RPMI7951 (cell line): ENCODE measurements around the gene UBE2Z. TPM values are rescaled to one million over a fixed set of nuclear protein-coding genes. Genes with fewer than 3 reads are reported as not detected.
"Not testable (repeated sequence)": the region's sequence is repeated elsewhere in the genome, so short reads cannot be mapped to it uniquely, and the experiment has no call there.

Experiments used
- DNase-seq: peaks from one replicate; pipeline ENCODE4 v3.0.0-alpha.2; 2012; ENCODE audit warnings: low read depth
- total RNA-seq: library from RNA; depleted of rRNA; stranded (reverse); fragments of >200 nt; shearing (Covaris generic); gene quantifications from 2 replicates; pipeline ENCODE4 v1.2.3, GENCODE V29; 2014; rRNA removed

Gene UBE2Z
- 47.9 and 56.8 TPM in 2 replicates for total RNA-seq

DNA sequence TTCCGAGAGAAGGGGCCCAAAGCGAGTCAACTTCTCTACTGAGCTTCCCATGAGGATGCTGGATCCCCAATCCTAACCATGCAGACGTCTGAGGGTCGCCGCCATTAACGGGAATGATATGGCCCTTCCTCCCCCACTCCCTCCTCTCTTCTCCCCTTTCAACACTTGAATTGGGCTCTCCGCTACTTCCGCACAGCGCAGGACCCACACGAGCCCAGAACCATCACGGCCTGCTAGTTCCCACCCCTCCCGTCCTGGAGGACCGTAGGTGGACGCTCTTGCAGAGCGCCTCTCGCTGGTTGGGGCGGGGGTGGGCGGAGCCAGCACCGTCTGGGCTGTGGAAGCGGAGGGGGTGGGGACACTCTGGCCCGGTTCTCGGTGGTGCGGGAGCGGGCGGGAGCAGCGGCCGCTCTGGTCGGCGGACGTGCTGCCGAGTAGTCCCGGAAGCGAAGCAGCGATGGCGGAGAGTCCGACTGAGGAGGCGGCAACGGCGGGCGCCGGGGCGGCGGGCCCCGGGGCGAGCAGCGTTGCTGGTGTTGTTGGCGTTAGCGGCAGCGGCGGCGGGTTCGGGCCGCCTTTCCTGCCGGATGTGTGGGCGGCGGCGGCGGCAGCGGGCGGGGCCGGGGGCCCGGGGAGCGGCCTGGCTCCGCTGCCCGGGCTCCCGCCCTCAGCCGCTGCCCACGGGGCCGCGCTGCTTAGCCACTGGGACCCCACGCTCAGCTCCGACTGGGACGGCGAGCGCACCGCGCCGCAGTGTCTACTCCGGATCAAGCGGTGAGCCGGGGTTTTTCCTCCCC, at the start of gene UBE2Z:
Gene UBE2Z (plus strand): TSS at position 361 of the 797 bp plus-strand sequence. CDS start 97 bp downstream, at position 458.
- peak; percentile 93 for DNase-seq

DNA sequence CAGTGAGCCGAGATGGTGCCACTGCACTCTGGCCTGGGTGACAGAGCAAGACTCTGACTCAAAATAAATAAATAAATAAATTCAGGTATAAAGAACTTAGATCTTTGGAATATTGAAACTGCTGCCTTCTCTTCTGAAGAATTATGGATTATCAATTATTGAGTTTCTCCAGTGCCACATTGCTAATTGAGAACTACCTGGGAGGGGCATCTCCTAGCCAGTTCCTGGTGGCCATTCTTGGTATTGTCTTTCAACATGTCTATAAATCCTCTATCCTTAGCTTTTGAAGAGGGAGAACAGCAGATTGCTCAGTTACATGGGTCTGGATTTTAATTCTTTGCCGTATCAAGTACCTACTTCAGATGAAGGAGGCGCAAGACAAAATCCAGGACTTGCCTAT, 48.2 kb upstream of the UBE2Z start:
- no peak for DNase-seq

DNA sequence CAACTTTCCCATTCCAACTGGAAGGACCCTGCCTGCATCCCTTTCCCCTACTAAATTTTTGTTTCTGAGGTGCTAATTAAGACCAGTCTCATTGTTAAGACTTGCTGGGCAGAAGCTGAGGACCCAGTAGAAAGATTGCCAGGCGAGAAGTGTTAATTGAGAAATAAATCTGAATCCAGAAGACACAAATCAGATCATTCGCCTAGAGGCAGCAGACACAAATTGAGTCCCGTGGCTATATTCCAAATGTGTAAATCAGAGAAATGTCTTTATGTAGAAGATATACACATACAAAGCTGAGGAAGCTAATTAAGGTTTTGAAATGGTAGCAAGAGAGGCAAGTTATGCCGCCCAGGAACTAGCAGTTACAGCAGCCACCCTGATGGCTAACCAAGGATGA, 47.8 kb upstream of the UBE2Z start:
- no peak for DNase-seq

DNA sequence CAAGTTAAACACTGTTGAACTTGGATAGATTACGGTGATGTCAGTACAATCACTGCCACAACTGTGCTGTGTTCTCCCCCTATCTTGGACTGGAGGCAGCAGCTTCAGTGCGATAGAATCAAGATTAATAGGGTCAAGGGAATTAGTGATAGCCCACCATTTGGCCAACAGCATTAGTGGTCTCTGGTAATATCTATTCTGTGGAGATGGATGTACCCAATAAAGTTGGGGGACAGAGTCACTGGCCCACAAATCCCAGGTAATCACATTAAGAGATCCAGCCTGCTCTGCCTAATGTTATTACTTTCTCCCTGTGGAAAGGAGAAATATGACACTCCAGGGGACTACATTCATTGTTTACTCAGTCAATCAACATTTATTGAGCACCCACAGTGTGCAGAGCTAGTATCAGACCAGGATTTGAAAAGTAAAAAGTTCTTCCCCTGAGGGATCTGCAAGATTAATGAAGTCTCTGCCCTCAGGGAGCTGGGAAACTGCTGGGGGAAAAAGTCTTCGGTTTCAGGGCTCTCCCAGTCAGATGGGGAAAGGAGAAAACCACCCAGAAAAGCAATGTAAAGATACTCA, 39.2 kb upstream of the UBE2Z start:
- no peak for DNase-seq

DNA sequence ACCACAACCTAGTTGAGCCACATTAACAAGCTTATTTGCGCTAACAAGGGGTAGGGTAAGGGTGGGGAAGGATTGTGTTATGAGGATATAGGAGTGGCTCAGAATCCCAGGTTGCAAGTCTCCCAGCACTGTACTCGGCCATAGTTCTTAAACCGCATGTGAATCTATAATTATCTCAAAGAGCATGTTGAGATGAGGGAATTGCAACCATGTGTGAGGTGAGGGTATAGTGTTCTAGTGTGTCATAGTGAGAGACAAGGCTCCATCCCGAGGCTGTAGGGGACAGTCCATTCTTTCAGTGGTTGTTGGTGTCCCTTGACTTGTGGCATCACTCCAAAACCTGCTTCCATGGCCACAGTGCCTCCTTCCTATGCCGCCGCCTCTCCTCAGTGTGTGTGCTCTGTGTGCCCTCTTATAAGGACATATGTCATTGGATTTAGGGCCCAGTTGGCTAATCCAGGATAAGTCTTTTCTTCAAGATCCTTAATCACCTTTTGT, 38.3 kb upstream of the UBE2Z start:
- DNase-seq, result no peak

DNA sequence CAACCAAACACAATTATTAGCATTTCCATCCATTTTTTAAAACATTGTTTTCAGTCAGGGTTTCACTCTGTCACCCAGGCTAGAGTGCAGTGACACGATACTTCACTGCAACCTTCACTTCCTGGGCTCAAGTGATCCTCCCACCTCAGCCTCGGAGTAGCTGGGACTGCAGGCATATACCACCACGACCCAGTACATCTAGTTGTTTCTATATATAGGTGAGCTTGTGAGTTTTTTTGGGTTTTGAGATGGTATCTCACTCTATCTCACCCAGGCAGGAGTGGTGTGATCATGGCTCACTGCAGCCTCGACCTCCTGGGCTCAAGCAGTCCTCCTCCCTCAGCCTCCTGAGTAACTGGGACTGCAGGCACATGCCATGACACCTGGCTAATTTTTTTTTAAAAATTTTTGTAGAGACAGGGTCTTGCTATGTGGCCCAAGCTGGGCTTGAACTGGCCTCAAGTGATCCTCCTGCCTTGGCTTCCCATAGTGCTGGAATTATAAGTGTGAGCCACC, 37.1 kb upstream of the UBE2Z start:
- no peak for DNase-seq

DNA sequence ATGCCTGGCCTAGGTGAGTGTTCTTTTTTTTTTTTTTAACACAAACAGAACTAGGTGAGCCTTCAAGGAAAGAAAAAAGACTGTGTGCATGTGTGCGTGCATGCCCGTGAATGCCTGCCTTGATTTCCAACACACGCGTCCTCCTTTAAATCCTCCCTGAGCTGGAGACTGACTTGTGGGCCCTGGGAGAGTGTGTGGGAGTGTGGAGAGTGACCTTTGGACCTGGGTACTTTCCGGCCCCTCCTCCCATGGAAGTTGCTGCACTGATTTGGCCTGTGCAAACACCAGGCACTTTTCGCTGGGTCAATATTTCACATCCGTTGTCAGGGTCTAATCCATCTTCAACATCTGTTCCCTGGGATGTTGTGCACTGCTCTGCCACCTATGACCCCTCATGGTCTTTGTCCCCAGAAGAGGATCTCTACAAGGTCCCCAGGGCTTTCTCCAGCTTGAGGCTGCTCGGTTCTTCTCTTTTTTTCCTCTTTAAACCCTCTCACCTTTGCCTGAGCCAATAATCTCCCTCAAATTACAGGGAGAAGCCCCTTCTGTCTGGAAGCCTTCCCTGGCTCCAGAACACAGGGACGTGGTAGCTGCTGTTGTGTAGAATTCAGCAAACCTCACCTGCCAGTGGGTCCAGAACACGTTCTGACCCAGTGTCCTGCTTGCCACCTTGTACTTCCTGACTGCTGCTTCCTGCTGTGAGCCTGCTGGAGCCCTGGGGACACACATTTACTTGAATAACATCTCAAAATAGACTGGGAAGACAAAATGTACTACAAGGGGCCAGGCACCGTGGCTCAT, 36.5 kb upstream of the UBE2Z start:
- no peak for DNase-seq

DNA sequence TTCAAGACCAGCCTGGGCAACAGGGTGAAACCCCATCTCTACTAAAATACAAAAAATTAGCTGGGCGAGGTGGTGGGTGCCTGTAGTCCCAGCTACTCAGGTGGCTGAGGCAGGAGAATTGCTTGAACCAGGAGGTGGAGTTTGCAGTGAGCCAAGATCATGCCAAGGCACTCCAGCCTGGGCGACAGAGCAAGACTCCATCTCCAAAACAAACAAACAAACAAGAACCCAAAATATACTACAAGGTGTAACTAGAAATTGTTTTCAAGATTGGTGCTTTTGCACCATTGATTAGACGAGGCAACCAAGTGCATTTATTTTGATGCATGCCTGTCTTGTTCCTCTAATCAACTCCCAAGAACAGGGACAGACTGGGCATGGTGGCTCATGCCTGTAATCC, 35.8 kb upstream of the UBE2Z start:
- not testable (repeated sequence) for DNase-seq

DNA sequence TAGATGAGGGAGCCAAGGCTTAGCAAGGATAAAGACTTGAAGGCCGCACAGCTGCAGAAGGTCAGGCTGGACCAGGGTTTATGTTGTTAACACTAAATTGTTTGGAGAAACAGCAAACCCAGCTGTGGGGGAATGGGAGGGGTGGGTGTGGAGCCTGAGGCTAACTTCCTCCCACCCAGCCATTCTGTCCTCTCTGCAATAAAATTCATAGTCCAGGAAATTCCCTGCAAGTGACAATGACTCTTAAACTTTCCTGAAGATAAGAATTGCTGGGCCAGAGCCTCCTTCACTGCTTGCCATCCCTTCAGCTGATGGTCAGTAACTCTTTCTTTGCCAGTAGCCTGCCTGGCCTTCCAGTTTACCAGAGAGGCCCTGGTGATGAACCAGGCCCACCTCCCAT, 35.0 kb upstream of the UBE2Z start:
- no peak for DNase-seq

DNA sequence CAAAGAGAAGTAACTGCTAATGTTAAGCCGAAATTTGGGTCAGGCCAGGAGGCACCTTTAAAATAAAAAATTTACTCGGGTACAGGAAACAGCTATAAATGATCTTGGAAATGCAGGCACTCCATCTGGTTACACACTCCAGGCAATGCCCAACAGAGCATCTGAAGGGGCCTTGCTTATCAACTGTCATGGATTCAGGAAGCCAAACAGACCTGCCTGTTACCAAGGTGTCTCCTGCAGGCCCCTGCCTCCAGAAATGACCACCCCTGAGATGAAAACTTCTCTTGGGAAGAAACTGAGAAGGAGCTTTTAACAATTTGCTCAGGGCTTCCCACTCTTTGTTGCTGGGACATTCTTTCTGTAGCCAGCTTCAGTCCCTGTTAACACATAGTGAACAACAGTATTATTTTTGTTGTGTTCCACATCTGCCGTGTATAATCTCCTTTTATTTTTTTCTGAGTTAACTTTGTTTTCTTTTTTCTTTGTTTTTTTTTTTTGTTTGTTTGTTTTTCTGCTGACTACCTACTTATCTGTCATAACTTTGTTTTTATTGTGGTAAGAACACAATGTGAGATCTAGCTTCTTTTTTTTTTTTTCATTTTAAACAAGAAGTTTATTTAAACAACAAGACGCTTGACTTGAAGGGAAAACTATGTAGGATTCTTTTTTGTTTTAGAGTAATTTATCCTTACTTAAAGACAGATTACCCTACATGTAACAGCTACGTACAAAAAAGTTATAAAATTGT, 34.3 kb upstream of the UBE2Z start:
- no peak for DNase-seq

DNA sequence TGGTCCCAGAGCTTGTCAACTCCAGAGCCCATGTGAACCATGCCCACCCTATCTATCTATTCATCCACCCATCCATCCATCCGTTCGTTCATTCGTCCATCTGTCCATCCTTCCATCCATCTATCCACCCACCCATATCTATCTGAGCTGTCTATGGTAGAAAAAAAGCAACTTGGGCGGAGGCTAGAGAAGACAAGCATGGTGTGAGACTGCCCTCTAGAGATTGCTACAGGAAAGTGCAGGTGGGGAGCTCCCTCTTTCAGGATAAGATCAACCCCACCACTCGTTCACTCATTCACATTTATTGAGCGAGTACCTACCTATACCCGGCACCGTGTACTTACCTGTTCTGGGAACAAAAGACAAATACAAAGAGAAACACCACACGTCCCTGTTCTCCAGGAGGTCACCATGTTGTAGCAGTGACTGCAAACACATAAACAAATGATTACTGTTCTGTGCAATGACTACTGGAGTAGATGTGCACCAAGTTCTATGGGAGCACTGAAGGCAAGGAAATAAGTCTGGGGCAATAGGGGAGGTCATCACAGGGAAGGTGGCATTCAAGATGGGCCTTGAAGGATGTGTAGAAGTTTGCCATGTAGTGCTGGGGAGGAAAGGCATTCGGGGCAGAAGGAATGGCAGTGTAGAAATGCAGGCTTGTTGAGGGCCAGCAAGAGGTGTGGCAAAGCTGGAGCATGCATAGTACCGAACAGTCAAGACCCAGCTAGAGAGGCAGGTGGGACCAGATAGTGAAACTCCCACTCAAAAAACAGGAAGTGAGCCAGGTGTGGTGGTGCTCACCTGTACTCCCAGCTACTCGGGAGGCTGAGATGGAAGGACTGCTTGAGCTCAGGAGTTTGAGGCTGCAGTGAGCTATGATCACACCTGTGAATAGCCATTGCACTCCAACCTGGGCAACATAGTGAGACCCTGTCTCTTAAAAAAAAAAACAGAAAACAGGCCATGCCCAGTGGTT, 29.0 kb upstream of the UBE2Z start:
- peak; percentile 57 for DNase-seq

DNA sequence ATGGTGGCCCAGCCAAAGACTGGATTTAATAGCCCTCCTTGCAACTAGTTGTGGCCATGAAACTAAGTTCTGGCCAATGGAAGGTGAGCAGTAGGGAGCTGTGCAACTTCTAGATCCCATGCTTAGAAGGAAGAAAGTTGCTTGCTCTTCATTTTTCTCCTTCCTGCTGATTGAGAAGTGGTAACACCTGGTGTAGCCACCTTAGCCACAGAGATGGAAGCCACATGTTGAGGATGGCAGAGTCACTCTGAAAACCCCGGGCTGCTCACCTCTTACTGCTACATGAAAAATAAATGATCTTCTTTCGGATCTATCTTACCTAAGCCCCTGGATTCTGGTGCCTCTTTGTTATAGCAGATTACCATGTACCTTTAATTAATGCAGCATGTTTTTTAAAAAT, 25.9 kb upstream of the UBE2Z start:
- DNase-seq, result no peak

DNA sequence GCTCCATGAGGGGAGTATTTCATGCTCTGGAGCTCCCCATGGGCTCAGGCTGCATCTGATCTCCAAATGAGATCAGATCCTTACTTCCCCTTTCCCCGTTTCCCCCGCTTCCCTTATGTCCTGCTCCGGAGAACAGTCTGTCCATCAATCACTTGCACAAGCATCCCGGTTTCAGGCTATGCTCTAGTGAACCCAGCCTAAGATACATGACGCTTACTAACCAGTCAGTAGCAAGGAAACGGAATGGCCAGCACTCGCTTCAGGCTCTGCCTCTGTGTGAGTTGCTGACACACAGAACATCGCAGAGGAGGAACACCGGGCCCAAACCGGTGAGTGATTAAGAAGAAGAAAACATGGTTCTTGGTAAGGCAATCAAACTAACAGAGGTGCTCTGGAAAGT, 25.0 kb upstream of the UBE2Z start:
- DNase-seq, result no peak

DNA sequence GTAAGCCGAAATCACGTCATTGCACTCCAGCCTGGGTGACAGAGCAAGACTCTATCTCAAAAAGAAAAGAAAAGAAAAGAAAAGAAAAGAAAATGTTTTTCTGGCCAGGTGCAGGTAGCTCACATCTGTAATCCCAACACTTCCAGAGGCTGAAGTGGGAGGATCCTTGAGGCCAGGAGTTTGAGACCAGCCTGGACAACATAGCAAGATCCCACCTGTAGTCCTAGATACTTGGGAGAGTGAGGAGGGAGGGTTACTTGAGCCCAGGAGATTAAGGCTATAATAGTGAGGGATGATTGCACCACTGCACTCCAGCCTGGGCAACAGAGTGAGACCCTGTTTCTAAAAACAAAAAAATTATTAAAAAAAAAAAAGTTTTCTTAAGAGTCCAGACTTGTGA, 18.1 kb upstream of the UBE2Z start:
- no peak for DNase-seq

DNA sequence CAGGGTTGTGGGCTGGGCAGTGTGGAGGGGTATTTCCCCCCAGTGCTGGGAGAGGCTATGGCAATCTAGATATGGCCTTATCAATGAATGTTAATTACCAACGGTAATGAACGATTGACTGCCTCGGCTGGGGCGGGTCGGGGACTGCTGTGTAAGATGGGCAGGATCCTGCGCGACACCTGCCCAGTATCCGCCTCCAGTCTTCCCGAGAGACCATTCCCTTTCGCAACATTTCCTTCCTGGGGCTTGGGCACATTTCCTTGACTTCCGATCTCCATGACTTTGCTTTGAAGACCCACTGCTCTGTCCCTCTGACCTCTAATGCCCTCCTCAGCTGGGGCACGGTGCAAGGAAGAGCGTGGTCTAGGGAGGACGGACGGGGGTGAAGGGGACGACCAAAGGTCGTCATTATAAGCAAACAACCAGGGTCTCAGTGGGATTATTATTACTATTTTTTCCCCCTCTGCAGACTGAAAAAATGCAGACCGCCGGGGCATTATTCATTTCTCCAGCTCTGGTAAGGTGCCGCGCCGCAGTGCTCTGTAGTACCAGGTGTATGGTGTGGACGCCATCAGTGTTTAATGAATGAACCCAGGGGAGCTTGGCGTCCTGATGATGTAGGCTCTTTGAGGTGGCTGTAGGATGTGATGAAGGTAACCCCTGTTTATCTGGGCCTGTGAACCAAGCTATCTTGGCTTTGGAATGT, 15.1 kb upstream of the UBE2Z start:
- no peak for DNase-seq

DNA sequence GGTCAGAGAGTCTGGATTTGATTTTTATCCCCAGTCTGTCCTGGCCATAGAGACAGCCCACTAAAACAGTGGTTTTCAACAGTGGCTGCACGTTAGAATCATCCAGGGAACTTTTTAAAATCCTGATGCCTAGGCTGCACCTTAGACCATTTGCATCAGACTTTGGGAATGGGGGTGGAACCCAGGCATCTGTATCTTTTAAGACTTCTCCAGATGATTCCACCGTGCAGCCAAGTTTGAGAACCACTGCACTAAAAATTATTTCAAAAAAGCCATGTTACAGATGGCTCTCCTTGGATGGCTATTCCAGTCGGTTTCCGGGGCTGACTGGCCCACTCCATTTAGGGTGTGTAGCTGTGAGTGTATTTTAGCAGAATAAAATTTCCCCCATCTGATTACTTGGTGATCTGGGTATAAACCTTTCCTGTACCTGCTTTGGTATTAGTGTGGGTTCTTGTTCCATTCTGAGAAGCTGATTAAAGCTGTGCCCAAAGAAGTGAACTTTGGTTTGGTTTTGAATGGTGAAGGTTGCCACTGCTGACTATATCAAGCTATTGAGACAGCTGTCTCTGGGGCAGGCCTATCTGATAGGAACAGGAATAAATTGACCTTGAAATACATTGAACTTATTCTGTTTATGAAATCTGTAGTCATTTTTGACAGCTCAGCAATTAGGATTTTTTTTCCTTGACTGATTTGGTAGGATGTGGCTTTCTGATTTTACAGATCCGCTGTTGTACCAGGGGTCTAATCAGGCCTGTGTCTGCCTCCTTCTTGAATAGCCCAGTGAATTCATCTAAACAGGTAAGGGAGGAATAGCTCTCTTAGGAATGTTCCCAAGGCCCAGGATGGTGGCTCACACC, 14.3 kb upstream of the UBE2Z start:
- no peak for DNase-seq

DNA sequence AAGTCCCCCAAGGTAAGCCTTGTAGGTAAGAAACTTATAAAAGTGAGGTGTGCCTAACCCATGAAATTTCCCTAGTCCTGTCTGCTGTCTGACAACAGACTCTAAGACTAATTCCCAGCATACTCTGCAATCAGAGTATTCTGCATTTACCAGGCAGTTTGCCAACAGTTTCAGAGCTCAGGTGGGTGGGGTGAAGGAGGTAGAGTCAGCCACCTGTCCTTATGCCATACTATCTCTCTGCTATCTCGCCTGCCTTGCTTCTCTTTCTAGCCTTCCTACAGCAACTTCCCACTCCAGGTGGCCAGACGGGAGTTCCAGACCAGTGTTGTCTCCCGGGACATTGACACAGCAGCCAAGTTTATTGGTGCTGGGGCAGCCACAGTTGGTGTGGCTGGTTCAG, 13.3 kb upstream of the UBE2Z start:
- no peak for DNase-seq

DNA sequence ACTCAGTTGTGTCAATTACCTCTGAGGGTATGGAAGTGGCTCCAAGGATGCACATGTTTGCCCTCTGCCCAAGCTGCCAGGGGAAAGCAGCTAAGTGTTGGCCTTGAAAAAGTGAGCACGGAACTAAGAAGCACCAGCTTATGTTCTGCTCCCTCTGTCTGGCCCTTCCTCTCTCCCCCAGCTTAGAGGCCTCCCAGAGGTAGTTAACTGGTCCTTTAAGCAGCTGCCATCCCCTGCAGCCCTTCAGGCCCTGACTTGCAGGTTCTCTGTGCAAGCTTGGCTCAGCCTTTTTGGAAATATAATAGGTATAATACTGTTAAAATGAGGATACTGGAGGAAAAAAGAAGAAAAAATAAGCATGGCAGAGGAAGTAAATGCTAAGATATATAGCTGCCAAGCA, 7.0 kb upstream of the UBE2Z start:
- DNase-seq, result no peak

DNA sequence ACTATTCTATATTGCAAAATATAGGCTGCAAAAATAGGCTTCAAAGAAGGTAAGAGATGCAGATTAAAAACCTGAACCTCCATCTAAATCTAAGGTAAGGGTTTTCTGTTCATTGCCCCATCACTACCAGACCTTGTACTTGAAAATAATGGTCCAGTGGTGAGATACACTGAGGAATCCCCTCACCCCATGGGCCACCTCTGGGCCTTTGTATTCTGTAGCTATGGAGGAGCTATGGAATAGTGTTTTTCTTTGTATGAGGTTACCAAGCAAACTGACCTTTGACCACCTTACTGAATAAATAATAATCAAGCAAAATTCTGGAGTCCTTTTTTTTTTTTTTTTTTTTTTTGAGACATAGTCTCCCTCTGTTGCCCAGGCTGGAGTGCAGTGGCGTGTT, 4.8 kb upstream of the UBE2Z start:
- no peak for DNase-seq
